CD14-positive monocyte (primary cell): ENCODE measurements around the gene USP48. TPM values are rescaled to one million over a fixed set of nuclear protein-coding genes. Genes with fewer than 3 reads are reported as not detected.

ENCODE experiments used
- DNase-seq, 3 donors: peaks; one replicate each; pipeline ENCODE4 v3.0.0-alpha.2; 2011 to 2022
- H2AFZ ChIP-seq: 2 replicates; pipeline ENCODE4 v1.6.0; 2012; ENCODE audit warnings: mild to moderate bottlenecking, low read depth, low read length, inconsistent platforms; ENCODE audit not compliant: insufficient read depth, poor library complexity, severe bottlenecking
- H3K27ac ChIP-seq, 2 donors: 1 replicate in 1 of 2; 2 replicates in 1 of 2; pipeline ENCODE4 v1.5.1; 2012 to 2013; ENCODE audit warnings: low read length in 2 of 2, control low read depth in 1 of 2, inconsistent platforms in 1 of 2, low read depth in 1 of 2, mild to moderate bottlenecking in 1 of 2
- H3K27me3 ChIP-seq, 2 donors: one replicate each; pipeline versions ENCODE4 v1.6.0 to v1.6.1; 2011 to 2013; ENCODE audit warnings: low read length in 2 of 2; ENCODE audit not compliant: control insufficient read depth in 2 of 2, insufficient read depth in 2 of 2
- H3K36me3 ChIP-seq, 2 donors: replicated peaks in 1 of 2; 1 replicate in 1 of 2; 2 replicates in 1 of 2; pipeline versions ENCODE4 v1.5.1 to v1.6.1; 2012 to 2013; ENCODE audit warnings: low read length in 2 of 2, control low read depth in 1 of 2, inconsistent platforms in 1 of 2, mild to moderate bottlenecking in 1 of 2; ENCODE audit not compliant: insufficient read depth in 2 of 2, control insufficient read depth in 1 of 2
- H3K4me1 ChIP-seq, 2 donors: 1 replicate in 1 of 2; 2 replicates in 1 of 2; pipeline versions ENCODE4 v1.5.1 to v1.6.1; 2012 to 2013; ENCODE audit warnings: low read length in 2 of 2, control low read depth in 1 of 2, inconsistent platforms in 1 of 2, mild to moderate bottlenecking in 1 of 2, moderate library complexity in 1 of 2; ENCODE audit not compliant: insufficient read depth in 2 of 2, control insufficient read depth in 1 of 2
- H3K4me2 ChIP-seq: replicated peaks from 2 replicates; pipeline ENCODE3; 2012; ENCODE audit warnings: low read length, moderate library complexity, mild to moderate bottlenecking; ENCODE audit not compliant: poor library complexity, severe bottlenecking; ENCODE audit errors: extremely low read depth
- H3K4me3 ChIP-seq, 3 experiments: fragments of 200-600 bp in 1 of 3; sonication (generic) in 1 of 3; replicated peaks in 1 of 3; 1 replicate in 2 of 3; 2 replicates in 1 of 3; pipeline ENCODE4 v1.5.1; 2011 to 2013; ENCODE audit warnings: low read length in 3 of 3, mild to moderate bottlenecking in 3 of 3, control low read depth in 2 of 3, low read depth in 2 of 3, inconsistent platforms in 1 of 3, moderate library complexity in 1 of 3
- H3K79me2 ChIP-seq: 2 replicates; pipeline ENCODE4 v1.6.0; 2012; ENCODE audit warnings: mild to moderate bottlenecking, control low read depth, inconsistent platforms, low read length, moderate library complexity; ENCODE audit not compliant: insufficient read depth
- H3K9ac ChIP-seq: 2 replicates; pipeline ENCODE4 v1.6.0; 2017; ENCODE audit warnings: low read length, mild to moderate bottlenecking; ENCODE audit not compliant: insufficient read depth, poor library complexity, severe bottlenecking
- H3K9me3 ChIP-seq, 2 donors: replicated peaks in 1 of 2; 1 replicate in 1 of 2; 2 replicates in 1 of 2; pipeline versions ENCODE4 v1.5.1 to v1.6.1; 2012 to 2013; ENCODE audit warnings: low read length in 2 of 2, control low read depth in 1 of 2; ENCODE audit not compliant: control insufficient read depth in 1 of 2, insufficient read depth in 1 of 2
- H4K20me1 ChIP-seq: 2 replicates; pipeline ENCODE4 v1.6.0; 2012; ENCODE audit warnings: mild to moderate bottlenecking, low read length, control low read depth, moderate library complexity; ENCODE audit not compliant: insufficient read depth
- H3K27ac Mint-ChIP-seq, 7 donors: one replicate each; pipeline ENCODE4 v1.8.0; 2020; ENCODE audit warnings: mild to moderate bottlenecking in 7 of 7, mixed read lengths in 7 of 7, moderate library complexity in 6 of 7, inconsistent platforms in 2 of 7
- H3K27me3 Mint-ChIP-seq, 3 donors: one replicate each; pipeline ENCODE4 v1.8.0; 2021 to 2022; ENCODE audit warnings: low read depth in 3 of 3, mild to moderate bottlenecking in 3 of 3, mixed read lengths in 3 of 3, moderate library complexity in 3 of 3, inconsistent platforms in 1 of 3
- H3K36me3 Mint-ChIP-seq, 2 donors: one replicate each; pipeline ENCODE4 v1.8.0; 2020; ENCODE audit warnings: mixed read lengths in 2 of 2, inconsistent platforms in 1 of 2, mild to moderate bottlenecking in 1 of 2
- H3K4me1 Mint-ChIP-seq: one replicate; pipeline ENCODE4 v1.8.0; 2020; ENCODE audit warnings: mild to moderate bottlenecking, mixed read lengths
- H3K4me3 Mint-ChIP-seq, 2 donors: one replicate each; pipeline ENCODE4 v1.8.0; 2020; ENCODE audit warnings: mild to moderate bottlenecking in 2 of 2, mixed read lengths in 2 of 2, moderate library complexity in 1 of 2
- H3K9me3 Mint-ChIP-seq, 7 donors: one replicate each; pipeline ENCODE4 v1.8.0; 2020 to 2022; ENCODE audit warnings: mixed read lengths in 7 of 7, mild to moderate bottlenecking in 6 of 7, moderate library complexity in 6 of 7, inconsistent platforms in 2 of 7
- WGBS: methylation state at CpG from one replicate; pipeline ENCODE4 v1.1.5; 2013; ENCODE audit warnings: missing lambda C conversion rate; ENCODE audit not compliant: insufficient coverage; 5-methylcytosine and 5-hydroxymethylcytosine counted together
- intact Hi-C, 2 donors: fragments of 100-400 bp; cut with micrococcal nuclease; formaldehyde crosslinking; loops; one replicate each; pipeline versions ENCODE4 v1.15.0 to v1.15.1; 2023
- polyA minus RNA-seq: library from RNA; depleted of rRNA, polyadenylated mRNA; stranded (reverse); fragments of >200 nt; gene quantifications from 2 replicates; pipeline ENCODE4 v1.2.3, GENCODE V29; 2012
- polyA plus RNA-seq, 3 donors: library from polyadenylated mRNA; depleted of rRNA in 1 of 3; unstranded in 2 of 3; stranded (reverse) in 1 of 3; fragments of 300-500 nt in 2 of 3; fragments of >200 nt in 1 of 3; fragmentation: Illumina TruSeq in 2 of 3; gene quantifications; 1 replicate in 2 of 3; 2 replicates in 1 of 3; pipeline ENCODE4 v1.2.3, GENCODE V29; 2012 to 2021
- total RNA-seq, 12 experiments: library from RNA in 1 of 12; stranded (reverse) in 1 of 12; fragments of 120-200 nt in 1 of 12; gene quantifications; one replicate each; pipeline ENCODE4 v1.2.4 and lab custom pipeline; 2013 to 2026; ENCODE audit warnings: mixed read lengths in 6 of 12, inconsistent platforms in 1 of 12
- TF ChIP-seq, protein P1 (sequence below): fragments of 200-600 bp; IDR thresholded peaks from one replicate; pipeline ENCODE4 v1.8.0; 2022; ENCODE audit warnings: antibody characterized with exemption, mild to moderate bottlenecking

The USP48 gene, protein sequence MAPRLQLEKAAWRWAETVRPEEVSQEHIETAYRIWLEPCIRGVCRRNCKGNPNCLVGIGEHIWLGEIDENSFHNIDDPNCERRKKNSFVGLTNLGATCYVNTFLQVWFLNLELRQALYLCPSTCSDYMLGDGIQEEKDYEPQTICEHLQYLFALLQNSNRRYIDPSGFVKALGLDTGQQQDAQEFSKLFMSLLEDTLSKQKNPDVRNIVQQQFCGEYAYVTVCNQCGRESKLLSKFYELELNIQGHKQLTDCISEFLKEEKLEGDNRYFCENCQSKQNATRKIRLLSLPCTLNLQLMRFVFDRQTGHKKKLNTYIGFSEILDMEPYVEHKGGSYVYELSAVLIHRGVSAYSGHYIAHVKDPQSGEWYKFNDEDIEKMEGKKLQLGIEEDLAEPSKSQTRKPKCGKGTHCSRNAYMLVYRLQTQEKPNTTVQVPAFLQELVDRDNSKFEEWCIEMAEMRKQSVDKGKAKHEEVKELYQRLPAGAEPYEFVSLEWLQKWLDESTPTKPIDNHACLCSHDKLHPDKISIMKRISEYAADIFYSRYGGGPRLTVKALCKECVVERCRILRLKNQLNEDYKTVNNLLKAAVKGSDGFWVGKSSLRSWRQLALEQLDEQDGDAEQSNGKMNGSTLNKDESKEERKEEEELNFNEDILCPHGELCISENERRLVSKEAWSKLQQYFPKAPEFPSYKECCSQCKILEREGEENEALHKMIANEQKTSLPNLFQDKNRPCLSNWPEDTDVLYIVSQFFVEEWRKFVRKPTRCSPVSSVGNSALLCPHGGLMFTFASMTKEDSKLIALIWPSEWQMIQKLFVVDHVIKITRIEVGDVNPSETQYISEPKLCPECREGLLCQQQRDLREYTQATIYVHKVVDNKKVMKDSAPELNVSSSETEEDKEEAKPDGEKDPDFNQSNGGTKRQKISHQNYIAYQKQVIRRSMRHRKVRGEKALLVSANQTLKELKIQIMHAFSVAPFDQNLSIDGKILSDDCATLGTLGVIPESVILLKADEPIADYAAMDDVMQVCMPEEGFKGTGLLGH
- 40.1 TPM for total RNA-seq (2013)
- polyA plus RNA-seq (10 to 100 TPM; 26.5 to 40.2 (median 34.3) TPM), polyA minus RNA-seq (17.7 and 21.0 TPM in 2 replicates), total RNA-seq (lab: John Stamatoyannopoulos, UW) (14.9 to 68.2 (median 58.9) reads per million in 11 experiments)

DNA sequence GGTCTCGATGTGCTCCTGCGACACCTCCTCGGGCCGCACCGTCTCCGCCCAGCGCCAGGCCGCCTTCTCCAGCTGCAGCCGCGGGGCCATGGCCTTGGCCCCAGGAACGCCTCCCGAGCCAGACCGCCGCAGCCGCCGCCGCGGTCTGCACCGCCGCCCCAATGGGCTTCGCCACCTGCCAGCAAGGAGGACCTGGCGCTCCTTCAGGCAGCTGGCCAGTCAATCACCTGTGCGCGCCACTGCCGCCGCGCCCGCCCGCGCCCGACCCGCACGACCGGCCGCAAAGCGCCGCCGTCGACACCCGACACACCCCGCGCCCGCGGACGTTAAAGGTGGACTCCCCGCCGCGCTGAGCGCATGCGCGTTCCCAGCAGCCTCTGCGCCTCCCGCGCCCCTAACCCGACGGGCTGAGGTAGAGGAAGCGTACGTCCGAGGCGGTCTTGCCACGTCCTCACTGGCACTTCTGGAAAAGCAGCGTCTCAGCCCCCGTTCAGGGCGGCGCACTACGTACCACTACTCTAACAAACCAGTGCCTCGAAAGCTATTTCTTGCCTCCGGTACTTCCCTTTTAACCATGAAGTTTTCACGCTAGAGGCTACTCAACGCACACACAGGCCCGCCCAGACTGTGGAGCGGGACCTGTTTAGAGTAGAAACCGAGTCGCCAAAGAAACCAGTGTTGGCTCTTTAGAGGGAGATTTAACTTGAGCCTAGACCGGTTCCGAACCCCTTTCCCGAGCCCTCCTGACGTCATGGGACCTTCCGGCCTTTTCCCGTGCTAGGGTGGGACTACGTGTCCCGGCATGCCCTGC lies at the start of gene USP48:
Gene USP48, minus strand, starts transcription at position 282 of the 811 bp plus-strand sequence. Its CDS starts 192 bp downstream, at position 90.
- H2AFZ ChIP-seq: peak within 1 kb of the TSS; percentile 88
- peak within 1 kb of the TSS; percentile 92 for H3K9ac ChIP-seq
- Mint-ChIP-seq H3K4me3 (peak within 1 kb of the TSS; percentile 95 to 99), H3K4me1 (peaks cover 35% of the 10 kb centered on the region), H3K27ac (peak within 1 kb of the TSS; percentile 100), H3K27me3 (peaks cover 0 to 4% (median 0%) of the 10 kb centered on the region in 3 donors), H3K9me3 (peaks cover 0 to 2% (median 0%) of the 10 kb centered on the region in 7 donors), H3K36me3 (peaks cover 0 to 1% of the 10 kb centered on the region in 2 donors)
- peaks cover 14% of the 10 kb centered on the region for H4K20me1 ChIP-seq
- peak within 1 kb of the TSS; percentile 99 to 100 for H3K27ac ChIP-seq
- no peaks in the 10 kb centered on the region for H3K36me3 ChIP-seq
- peak within 1 kb of the TSS; percentile 83 to 92 (median 84) for H3K4me3 ChIP-seq
- intact Hi-C loops: loop anchor here (2.0 to 10.0 kb wide), 3 partner anchors 14 to 242 kb away; no protein-coding TSS in a partner anchor
- under 1% methylated on average over 79 of the region's 82 CpGs for whole genome bisulfite sequencing
- peaks cover 49% of the 10 kb centered on the region for H3K79me2 ChIP-seq
- H3K4me1 ChIP-seq: peaks cover 31 to 32% of the 10 kb centered on the region in 2 donors
- no peaks in the 10 kb centered on the region for H3K9me3 ChIP-seq
- TF ChIP-seq, protein P1, sequence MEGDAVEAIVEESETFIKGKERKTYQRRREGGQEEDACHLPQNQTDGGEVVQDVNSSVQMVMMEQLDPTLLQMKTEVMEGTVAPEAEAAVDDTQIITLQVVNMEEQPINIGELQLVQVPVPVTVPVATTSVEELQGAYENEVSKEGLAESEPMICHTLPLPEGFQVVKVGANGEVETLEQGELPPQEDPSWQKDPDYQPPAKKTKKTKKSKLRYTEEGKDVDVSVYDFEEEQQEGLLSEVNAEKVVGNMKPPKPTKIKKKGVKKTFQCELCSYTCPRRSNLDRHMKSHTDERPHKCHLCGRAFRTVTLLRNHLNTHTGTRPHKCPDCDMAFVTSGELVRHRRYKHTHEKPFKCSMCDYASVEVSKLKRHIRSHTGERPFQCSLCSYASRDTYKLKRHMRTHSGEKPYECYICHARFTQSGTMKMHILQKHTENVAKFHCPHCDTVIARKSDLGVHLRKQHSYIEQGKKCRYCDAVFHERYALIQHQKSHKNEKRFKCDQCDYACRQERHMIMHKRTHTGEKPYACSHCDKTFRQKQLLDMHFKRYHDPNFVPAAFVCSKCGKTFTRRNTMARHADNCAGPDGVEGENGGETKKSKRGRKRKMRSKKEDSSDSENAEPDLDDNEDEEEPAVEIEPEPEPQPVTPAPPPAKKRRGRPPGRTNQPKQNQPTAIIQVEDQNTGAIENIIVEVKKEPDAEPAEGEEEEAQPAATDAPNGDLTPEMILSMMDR: no peak
- no peaks in the 10 kb centered on the region for H3K27me3 ChIP-seq
- DNase-seq: peak; percentile 94 to 96 (median 95)
- H3K4me2 ChIP-seq: peak within 1 kb of the TSS; percentile 77
